H1 (cell line): ENCODE measurements around the gene PPP1R7. TPM values are rescaled to one million over a fixed set of nuclear protein-coding genes. Genes with fewer than 3 reads are reported as not detected.

Experiments
- CTCF ChIA-PET: fragments of 300-600 bp; sonication (Branson Sonifier 250); formaldehyde crosslinking; loops from one replicate; lab custom pipeline; 2021; ENCODE audit not compliant: partially characterized antibody; lab: Charles Lee
- POLR2A ChIA-PET: fragments of 300-600 bp; sonication (Branson Sonifier 250); formaldehyde crosslinking; loops from one replicate; lab custom pipeline; 2021; ENCODE audit warnings: inconsistent platforms; ENCODE audit not compliant: partially characterized antibody; lab: Charles Lee
- DNase-seq, 2 experiments: peaks; one replicate each; pipeline versions ENCODE4 v3.0.0 to v3.0.0-alpha.2; 2010 to 2022; ENCODE audit warnings: low spot score in 2 of 2, low read depth in 1 of 2, mixed read lengths in 1 of 2
- FAIRE-seq: peaks from 2 replicates; lab custom pipeline; 2011; peaks lifted over from hg19 to GRCh38; lab: Jason Lieb, UNC
- H2AFZ ChIP-seq: 2 replicates; pipeline ENCODE4 v1.8.1; 2012; ENCODE audit warnings: low read length, inconsistent platforms
- H2AK5ac ChIP-seq: 2 replicates; pipeline ENCODE4 v1.6.1; 2013; ENCODE audit warnings: low read depth, low read length
- H2BK120ac ChIP-seq: replicated peaks from 2 replicates; pipeline ENCODE3; 2013; ENCODE audit warnings: low read depth, low read length, inconsistent platforms
- H2BK12ac ChIP-seq: 2 replicates; pipeline ENCODE4 v1.6.1; 2013; ENCODE audit warnings: low read depth, low read length
- H2BK15ac ChIP-seq: 2 replicates; pipeline ENCODE4 v1.6.1; 2013; ENCODE audit warnings: low read length
- H2BK20ac ChIP-seq: 2 replicates; pipeline ENCODE4 v1.6.1; 2013; ENCODE audit warnings: low read length
- H2BK5ac ChIP-seq: 2 replicates; pipeline ENCODE4 v1.6.1; 2013; ENCODE audit warnings: low read depth, low read length
- H3K14ac ChIP-seq: 2 replicates; pipeline ENCODE4 v1.6.1; 2013; ENCODE audit warnings: inconsistent platforms; ENCODE audit not compliant: insufficient read length
- H3K18ac ChIP-seq: 2 replicates; pipeline ENCODE4 v1.6.1; 2013; ENCODE audit warnings: low read length; ENCODE audit errors: extremely low read depth
- H3K23ac ChIP-seq: 2 replicates; pipeline ENCODE4 v1.6.1; 2013; ENCODE audit warnings: inconsistent platforms; ENCODE audit not compliant: insufficient read length
- H3K23me2 ChIP-seq: 2 replicates; pipeline ENCODE4 v1.6.1; 2013; ENCODE audit warnings: low read depth, low read length
- H3K27ac ChIP-seq: 2 replicates; pipeline ENCODE4 v1.6.1; 2011; ENCODE audit warnings: low read depth, low read length, inconsistent platforms
- H3K27me3 ChIP-seq, 4 experiments: replicated peaks in 1 of 4; 1 replicate in 1 of 4; 2 replicates in 3 of 4; pipeline versions ENCODE4 v1.6.1 to v1.8.1; 2011 to 2013; ENCODE audit warnings: low read length in 3 of 4, mild to moderate bottlenecking in 3 of 4, inconsistent platforms in 2 of 4, mixed read lengths in 2 of 4, moderate library complexity in 1 of 4; ENCODE audit not compliant: control insufficient read depth in 3 of 4, insufficient read depth in 3 of 4; ENCODE audit errors: extremely low read depth in 1 of 4
- H3K36me3 ChIP-seq, 4 experiments: 2 replicates each; pipeline versions ENCODE4 v1.6.1 to v1.8.1; 2011 to 2013; ENCODE audit warnings: mild to moderate bottlenecking in 4 of 4, low read length in 3 of 4, moderate library complexity in 2 of 4, control low read depth in 1 of 4, inconsistent platforms in 1 of 4; ENCODE audit not compliant: insufficient read depth in 4 of 4, control insufficient read depth in 2 of 4
- H3K4ac ChIP-seq: replicated peaks from 2 replicates; pipeline ENCODE3; 2013; ENCODE audit warnings: low read length, low read depth, mixed read lengths, inconsistent platforms; ENCODE audit not compliant: insufficient read length
- H3K4me1 ChIP-seq, 4 experiments: replicated peaks in 1 of 4; 1 replicate in 1 of 4; 2 replicates in 3 of 4; pipeline versions ENCODE4 v1.6.1 to v1.8.1; 2011 to 2013; ENCODE audit warnings: low read length in 3 of 4, inconsistent platforms in 2 of 4, mixed read lengths in 1 of 4; ENCODE audit not compliant: insufficient read depth in 4 of 4, control insufficient read depth in 3 of 4
- H3K4me2 ChIP-seq, 2 experiments: 2 replicates each; pipeline versions ENCODE4 v1.6.1 to v1.8.1; 2011 to 2013; ENCODE audit warnings: low read depth in 2 of 2, low read length in 2 of 2, control low read depth in 1 of 2, inconsistent platforms in 1 of 2, mild to moderate bottlenecking in 1 of 2; ENCODE audit not compliant: insufficient read depth in 1 of 2
- H3K4me3 ChIP-seq, 4 experiments: fragments of 200-600, 300-600 bp in 1 of 4; sonication (generic), shearing (Covaris generic), sonication (Bioruptor Twin) in 1 of 4; 2 replicates each; pipeline versions ENCODE4 v1.5.1 to v1.8.1; 2011 to 2016; ENCODE audit warnings: low read length in 4 of 4, low read depth in 3 of 4, control low read depth in 2 of 4, inconsistent platforms in 2 of 4, mild to moderate bottlenecking in 2 of 4, mixed read lengths in 1 of 4, moderate library complexity in 1 of 4; ENCODE audit not compliant: insufficient read depth in 2 of 4; ENCODE audit errors: extremely low read depth in 1 of 4
- H3K56ac ChIP-seq: replicated peaks from 2 replicates; pipeline ENCODE3; 2013; ENCODE audit warnings: low read depth, mild to moderate bottlenecking, mixed read lengths, low read length, inconsistent platforms; ENCODE audit not compliant: insufficient read length
- H3K79me1 ChIP-seq: 2 replicates; pipeline ENCODE4 v1.6.1; 2013; ENCODE audit warnings: low read depth, low read length, control low read depth
- H3K79me2 ChIP-seq, 2 experiments: 2 replicates each; pipeline versions ENCODE4 v1.6.1 to v1.8.1; 2012 to 2013; ENCODE audit warnings: low read length in 2 of 2, mild to moderate bottlenecking in 2 of 2, inconsistent platforms in 1 of 2; ENCODE audit not compliant: insufficient read depth in 2 of 2, control insufficient read depth in 1 of 2
- H3K9ac ChIP-seq, 4 experiments: replicated peaks in 1 of 4; 1 replicate in 1 of 4; 2 replicates in 3 of 4; pipeline versions ENCODE4 v1.6.1 to v1.8.1; 2011 to 2013; ENCODE audit warnings: low read depth in 3 of 4, low read length in 3 of 4, control low read depth in 2 of 4, mild to moderate bottlenecking in 2 of 4, moderate library complexity in 2 of 4, inconsistent platforms in 1 of 4; ENCODE audit errors: extremely low read depth in 1 of 4
- H3K9me3 ChIP-seq, 2 experiments: 2 replicates each; pipeline versions ENCODE4 v1.6.1 to v1.8.1; 2012 to 2013; ENCODE audit warnings: mild to moderate bottlenecking in 2 of 2, moderate library complexity in 2 of 2, control low read depth in 1 of 2, inconsistent platforms in 1 of 2, low read depth in 1 of 2, low read length in 1 of 2, mixed read lengths in 1 of 2; ENCODE audit not compliant: insufficient read depth in 2 of 2
- H4K20me1 ChIP-seq, 2 experiments: replicated peaks in 1 of 2; 2 replicates each; pipeline versions ENCODE3 to v1.8.1; 2011 to 2013; ENCODE audit warnings: inconsistent platforms in 2 of 2, low read length in 2 of 2, mild to moderate bottlenecking in 1 of 2; ENCODE audit not compliant: insufficient read depth in 2 of 2, control insufficient read depth in 1 of 2
- H4K5ac ChIP-seq: 2 replicates; pipeline ENCODE4 v1.6.1; 2013; ENCODE audit warnings: low read length, low read depth, mixed read lengths, inconsistent platforms; ENCODE audit not compliant: insufficient read length
- H4K8ac ChIP-seq: 2 replicates; pipeline ENCODE4 v1.8.0; 2013; ENCODE audit warnings: mild to moderate bottlenecking, moderate library complexity, low read length, inconsistent platforms; ENCODE audit not compliant: insufficient read depth; ENCODE audit errors: extremely low read depth
- H4K91ac ChIP-seq: replicated peaks from 2 replicates; pipeline ENCODE3; 2013; ENCODE audit warnings: low read length, mixed read lengths, inconsistent platforms; ENCODE audit not compliant: insufficient read length
- GTF2F1 ChIP-seq: IDR thresholded peaks from 2 replicates; pipeline ENCODE4 v1.6.1; 2012; ENCODE audit warnings: low read depth, low read length, improper control_type of control experiment, borderline replicate concordance
- KDM5A ChIP-seq: fragments of 200-600 bp; IDR thresholded peaks from 2 replicates; pipeline ENCODE4 v1.7.1; 2012; ENCODE audit warnings: mild to moderate bottlenecking, low read length, inconsistent platforms, mixed read lengths
- TAF1 ChIP-seq: IDR thresholded peaks from 2 replicates; pipeline ENCODE4 v1.6.1; 2011; ENCODE audit warnings: mild to moderate bottlenecking, low read depth, low read length
- WGBS, 2 experiments: shearing (Covaris generic) in 1 of 2; methylation state at CpG; one replicate each; pipeline versions ENCODE4 v1.1.6 to v1.1.7; 2013 to 2015; ENCODE audit warnings: low lambda C conversion rate in 2 of 2, mixed read lengths in 2 of 2, inconsistent platforms in 1 of 2, low coverage in 1 of 2, missing lambda C conversion rate in 1 of 2; ENCODE audit not compliant: insufficient replicate concordance in 2 of 2, insufficient coverage in 1 of 2, insufficient read length in 1 of 2; ENCODE audit errors: extremely low coverage in 1 of 2, missing lambda C conversion rate in 1 of 2; 5-methylcytosine and 5-hydroxymethylcytosine counted together
- polyA plus RNA-seq, 7 experiments: library from polyadenylated mRNA; depleted of rRNA in 3 of 7; stranded (reverse) in 5 of 7; unstranded in 2 of 7; fragments of >200 nt in 5 of 7; fragments of 200-250 nt in 2 of 7; gene quantifications; 1 replicate in 5 of 7; 2 replicates in 1 of 7; 4 replicates in 1 of 7; pipeline versions ENCODE4 v1.2.1 to v1.2.3, GENCODE V29; 2011 to 2013; ENCODE audit warnings: missing spikeins in 2 of 7, mixed read lengths in 2 of 7
- total RNA-seq: library from RNA; stranded (reverse); fragmentation: NEBNext Ultra II Directional; extraction: Animal tissue kit (Norgen Biotek cat#: 25700); gene quantifications from 2 replicates; pipeline ENCODE4 v1.2.1, GENCODE V29; 2021

The PPP1R7 gene
- total and polyA plus RNA-seq, 2 of the 8 experiments (the other 6 are each of a cell fraction or from before 2014, with no cell fraction given), result 22.2 to 64.0 TPM

GRCh38 chr2:241215421-241215820, 65.2 kb downstream of the PPP1R7 start:
- no peak overlapping the region for H3K27ac ChIP-seq
- H3K9me3 ChIP-seq, result no peaks in the 10 kb centered on the region
- H4K20me1 ChIP-seq, result no peaks in the 10 kb centered on the region
- H3K14ac ChIP-seq, result no peak overlapping the region
- no peak overlapping the region; the same call in 1 of the 2 replicates for H3K18ac ChIP-seq
- no peak for DNase-seq
- 88% methylated on average over 8 of the region's 9 CpGs; no CpG with 5 or more reads in 1 of the 2 experiments for WGBS, 2 experiments
- H3K23me2 ChIP-seq, result peaks cover 7% of the 10 kb centered on the region; the same call in 1 of the 2 replicates
- no peak overlapping the region for H3K4me2 ChIP-seq
- no peak overlapping the region for H2BK15ac ChIP-seq
- peaks cover 0 to 20% (median 10%) of the 10 kb centered on the region in 4 experiments; a peak in 6 of 7 replicates for H3K4me1 ChIP-seq
- ChIA-PET CTCF (interaction anchor here (0.8 to 1.4 kb wide), 7 partner anchors 13 to 301 kb away, joined by 3 to 4 read pairs (median 3); no protein-coding TSS in a partner anchor), POLR2A (interaction anchor here (1.4 to 1.5 kb wide), 2 partner anchors 8 to 63 kb away, joined by 3 to 5 read pairs; no protein-coding TSS in a partner anchor)
- H4K91ac ChIP-seq, result no peak overlapping the region
- no peak overlapping the region for H2BK120ac ChIP-seq
- H3K27me3 ChIP-seq, result no peaks in the 10 kb centered on the region
- no peak overlapping the region for H3K4me3 ChIP-seq
- H3K56ac ChIP-seq, result no peak overlapping the region
- H2BK12ac ChIP-seq, result peak overlapping the region; percentile 63; the same call in 1 of the 2 replicates
- H3K4ac ChIP-seq, result no peak overlapping the region
- TF ChIP-seq TAF1 (no peak), KDM5A (no peak), GTF2F1 (no peak)
- no peaks in the 10 kb centered on the region; a peak in 1 of 4 replicates for H3K79me2 ChIP-seq
- no peak overlapping the region for H2AK5ac ChIP-seq
- H3K23ac ChIP-seq, result no peak overlapping the region
- no peak for FAIRE-seq
- no peak overlapping the region for H2AFZ ChIP-seq
- H4K5ac ChIP-seq, result no peak overlapping the region
- 0 out of 2 replicates have a peak overlapping the region, but pooled peaks have one; percentile 18 for H2BK5ac ChIP-seq
- H2BK20ac ChIP-seq, result no peak overlapping the region
- H3K36me3 ChIP-seq, result no peaks in the 10 kb centered on the region
- H3K9ac ChIP-seq, result no peak overlapping the region
- no peak overlapping the region; the same call in 1 of the 2 replicates for H4K8ac ChIP-seq
- H3K79me1 ChIP-seq, result no peaks in the 10 kb centered on the region
